Midbrain (tissue), 1 donor: ENCODE measurements around the gene TMIGD1.
A peak's percentile ranks its signal among the peaks of the same experiment; 100 is the strongest.
"Not testable (repeated sequence)": the region's sequence is repeated elsewhere in the genome, so short reads cannot be mapped to it uniquely, and the experiment has no call there.

Experiments
- DNase-seq: peaks from one replicate; lab custom pipeline; 2025; lab: John Stamatoyannopoulos, UW

Gene TMIGD1

GRCh38 chr17:30358055-30358760, 24.4 kb upstream of the TMIGD1 start:
- no peak for DNase-seq

GRCh38 chr17:30357476-30357875, 23.6 kb upstream of the TMIGD1 start:
- no peak for DNase-seq

GRCh38 chr17:30354701-30355100, 20.8 kb upstream of the TMIGD1 start:
- DNase-seq = no peak

GRCh38 chr17:30352240-30352814, 18.5 kb upstream of the TMIGD1 start:
- DNase-seq = no peak

- no peak for DNase-seq
Observed at GRCh38 chr17:30351735-30352134, 17.9 kb upstream of the TMIGD1 start.

- not testable (repeated sequence) for DNase-seq
Observed at GRCh38 chr17:30351263-30351662, 17.4 kb upstream of the TMIGD1 start.

- DNase-seq = no peak
Observed at GRCh38 chr17:30349252-30349651, 15.4 kb upstream of the TMIGD1 start.

GRCh38 chr17:30347488-30347887, 13.6 kb upstream of the TMIGD1 start:
- no peak for DNase-seq

GRCh38 chr17:30346221-30346795, 12.5 kb upstream of the TMIGD1 start:
- DNase-seq = no peak

- DNase-seq = no peak
Observed at GRCh38 chr17:30345527-30346075, 11.7 kb upstream of the TMIGD1 start.

- no peak for DNase-seq
Observed at GRCh38 chr17:30345089-30345433, 11.2 kb upstream of the TMIGD1 start.

GRCh38 chr17:30344283-30345088, 10.6 kb upstream of the TMIGD1 start:
- DNase-seq = peak; percentile 78

GRCh38 chr17:30343796-30344195, 9.9 kb upstream of the TMIGD1 start:
- DNase-seq = no peak

- DNase-seq = not testable (repeated sequence)
Observed at GRCh38 chr17:30343244-30343643, 9.4 kb upstream of the TMIGD1 start.

- no peak for DNase-seq
Observed at GRCh38 chr17:30341703-30342249, 7.9 kb upstream of the TMIGD1 start.

- DNase-seq = no peak
Observed at GRCh38 chr17:30340801-30341356, 7.0 kb upstream of the TMIGD1 start.

- no peak for DNase-seq
Observed at GRCh38 chr17:30339086-30339485, 5.2 kb upstream of the TMIGD1 start.

GRCh38 chr17:30337393-30337999, 3.6 kb upstream of the TMIGD1 start:
- DNase-seq = no peak

- no peak for DNase-seq
Observed at GRCh38 chr17:30336369-30337171, 2.7 kb upstream of the TMIGD1 start.

- no peak for DNase-seq
Observed at GRCh38 chr17:30334421-30334820, 564 bp upstream of the TMIGD1 start.
